ENCODE data around the gene MPV17L.
"Not testable (repeated sequence)": the region's sequence is repeated elsewhere in the genome, so short reads cannot be mapped to it uniquely, and the experiment has no call there.

GRCh38 chr16:15400314-15400713 is 4.8 kb downstream of the MPV17L start:
- TF ChIP-seq EZH2 (IDR thresholded peaks at IDR 0.05; ENCODE audit: insufficient read depth, poor library complexity, severe bottlenecking); EZH2phosphoT487 (IDR thresholded peaks at IDR 0.05; ENCODE audit: insufficient read depth, low read depth): not testable (repeated sequence)

Measured in GM23248 (cell line).